HG02981 (cell line): ENCODE measurements around the gene CFAP46.

ENCODE experiments used
- ATAC-seq: cut with Tn5 transposase; IDR thresholded peaks from one replicate; pipeline ENCODE4 v1.9.1; 2021; ENCODE audit warnings: mild to moderate bottlenecking, moderate library complexity; ENCODE audit not compliant: unreplicated experiment

The CFAP46 gene

GRCh38 chr10:132980426-132981172 is 38.2 kb upstream of the CFAP46 start:
- no peak for ATAC-seq

DNA sequence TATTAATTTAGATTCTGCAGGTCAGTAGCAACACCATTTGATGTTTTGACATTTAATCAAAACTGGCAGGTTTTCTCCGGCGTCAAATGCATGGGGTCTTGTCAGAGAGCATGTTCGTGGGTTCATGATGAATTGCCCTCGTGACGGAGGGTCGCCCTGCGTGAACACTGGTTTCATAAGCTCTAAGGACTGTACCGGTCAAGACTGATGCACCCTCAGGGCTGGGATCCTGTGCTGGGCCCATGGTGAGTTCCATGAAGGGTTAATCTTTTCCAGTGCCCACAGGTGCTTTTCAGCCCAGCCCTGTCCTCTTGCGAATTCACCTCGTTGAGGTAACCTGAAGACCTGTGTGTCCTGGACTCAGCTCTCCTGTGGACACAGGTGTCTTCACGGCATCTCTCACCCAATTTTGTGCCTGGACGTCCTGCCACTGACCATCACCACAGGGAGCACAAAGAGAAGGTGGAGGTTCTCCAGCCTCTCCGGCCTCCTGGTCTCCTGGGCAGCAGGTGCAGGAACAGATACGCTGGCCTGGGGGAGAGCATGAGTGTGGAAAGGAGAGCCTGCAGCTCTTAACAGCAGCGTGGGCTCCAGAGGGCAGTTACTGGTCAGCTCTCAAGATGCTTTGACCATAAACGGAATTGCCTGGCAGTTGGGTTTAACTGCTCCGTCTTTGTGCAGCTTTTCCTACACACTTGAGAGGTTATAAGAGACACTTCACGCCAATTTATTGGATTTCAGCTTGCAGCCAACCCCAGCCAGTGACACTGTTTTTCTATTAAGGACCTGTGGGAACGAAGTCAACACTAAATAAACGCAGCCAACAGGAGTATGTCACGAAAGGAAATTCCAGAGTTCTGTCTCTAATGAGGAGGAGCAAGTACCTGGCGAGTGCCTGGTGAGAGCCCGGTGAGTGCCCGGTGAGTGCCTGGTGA is 37.4 kb upstream of the CFAP46 start:
- ATAC-seq, result no peak

DNA sequence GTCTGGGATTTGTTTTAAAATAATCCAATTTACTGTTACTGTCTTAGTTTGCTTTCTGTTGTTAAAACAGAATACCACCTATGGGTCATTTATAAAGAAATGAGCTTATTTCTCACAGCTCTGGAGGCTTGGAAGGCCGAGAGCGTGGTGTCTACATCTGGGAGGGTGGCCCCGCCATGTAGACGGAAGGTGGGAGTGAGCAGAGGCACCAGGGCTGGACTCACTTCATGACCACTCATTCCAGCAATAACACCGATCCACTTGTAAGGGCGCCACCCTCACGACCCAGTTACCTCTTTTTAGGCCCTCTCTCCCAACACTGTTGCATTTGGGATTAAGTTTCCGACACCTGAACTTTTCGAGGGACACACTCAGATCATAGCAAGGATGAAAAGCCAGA is 36.2 kb upstream of the CFAP46 start:
- ATAC-seq, result no peak

GRCh38 chr10:132977807-132978206 is 35.4 kb upstream of the CFAP46 start:
- no peak for ATAC-seq

GRCh38 chr10:132977076-132977475 is 34.7 kb upstream of the CFAP46 start:
- ATAC-seq, result no peak

- ATAC-seq, result no peak
Observed at GRCh38 chr10:132975831-132976682, 33.7 kb upstream of the CFAP46 start.

DNA sequence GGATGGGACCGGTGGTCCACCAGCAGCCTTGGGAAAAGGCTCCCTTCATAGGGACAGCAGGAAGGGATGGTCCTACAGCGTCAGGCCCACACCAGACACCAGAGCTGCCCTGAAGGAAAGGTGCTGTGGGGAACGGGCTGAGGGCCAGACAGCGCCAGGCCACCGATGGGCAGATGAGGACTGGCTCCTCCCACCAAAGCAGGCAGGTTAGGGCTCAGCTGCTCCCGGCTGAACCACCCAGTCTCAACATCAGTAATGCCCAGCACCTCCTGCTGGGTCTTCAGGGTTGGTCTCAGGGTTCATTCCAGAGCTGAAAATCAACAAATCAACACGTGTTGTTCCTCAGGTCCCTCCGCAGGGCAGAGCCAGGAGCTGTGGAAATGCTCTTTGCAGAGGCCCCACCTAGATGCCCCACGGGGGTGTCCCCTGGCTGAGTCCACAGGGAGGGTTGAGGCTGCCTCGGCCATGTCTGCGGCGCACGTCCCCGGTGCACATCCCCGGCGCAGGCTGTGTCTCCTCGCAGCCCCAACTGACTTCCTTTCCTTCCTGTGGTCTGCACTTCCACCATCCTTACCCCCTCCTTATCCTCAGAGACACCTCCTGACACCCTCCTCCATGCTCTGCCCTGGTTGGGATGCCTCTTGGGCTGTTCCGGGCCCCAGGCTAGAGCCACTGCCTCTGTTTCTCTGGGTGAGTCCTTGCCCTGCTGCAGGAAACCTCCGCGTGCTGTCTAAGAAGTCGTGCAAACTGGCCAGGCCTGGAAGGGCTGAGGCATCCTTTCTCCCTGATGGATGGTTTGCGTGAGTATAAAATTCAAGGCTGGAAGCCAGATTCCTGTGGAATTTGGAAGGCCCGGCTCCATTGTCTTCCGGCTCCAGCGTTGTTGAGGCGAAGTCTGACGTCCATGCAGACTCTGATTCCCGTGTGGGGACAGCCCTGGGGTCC is 32.8 kb upstream of the CFAP46 start:
- ATAC-seq, result no peak

DNA sequence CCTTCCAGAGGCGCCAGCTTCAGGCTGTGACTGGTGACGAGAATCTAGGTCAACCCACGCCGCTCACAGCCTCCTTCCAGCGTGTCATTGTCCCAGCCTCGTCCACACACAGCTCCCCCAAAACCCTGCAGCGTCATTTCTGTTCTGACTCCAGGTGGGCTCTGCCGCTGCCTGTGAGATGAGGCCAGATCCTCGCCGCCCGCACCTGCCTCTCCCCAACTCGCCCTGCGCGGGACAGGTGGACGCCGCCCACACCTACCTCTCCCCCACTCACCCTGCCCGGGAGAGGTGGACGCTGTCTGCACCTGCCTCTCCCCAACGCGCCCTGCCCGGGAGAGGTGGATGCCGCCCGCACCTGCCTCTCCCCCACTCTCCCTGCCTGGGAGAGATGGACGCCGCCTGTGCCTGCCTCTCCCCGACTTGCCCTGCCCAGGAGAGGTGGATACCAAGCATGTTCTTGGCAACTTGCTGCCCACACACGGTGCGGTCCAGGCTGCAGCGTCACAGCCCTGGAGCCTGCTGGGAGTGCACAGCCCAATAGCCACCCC is 32.0 kb upstream of the CFAP46 start:
- no peak for ATAC-seq

DNA sequence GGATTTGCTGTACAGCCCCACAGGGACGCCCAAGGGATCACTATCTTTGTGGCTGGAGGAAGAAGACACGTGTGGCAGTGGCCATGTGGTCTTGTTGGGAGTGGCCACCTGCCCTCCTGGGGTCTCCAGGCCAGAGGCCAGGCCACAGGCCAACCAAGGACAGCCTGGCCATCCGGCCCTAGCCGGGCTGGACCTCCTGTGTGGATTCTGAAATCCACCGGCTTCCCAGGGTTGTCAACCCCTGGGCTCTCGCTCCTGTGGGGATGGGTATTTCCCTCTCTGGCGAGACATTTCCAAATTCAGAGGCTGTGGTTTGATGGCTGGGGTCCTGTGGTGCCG is 31.5 kb upstream of the CFAP46 start:
- no peak for ATAC-seq

DNA sequence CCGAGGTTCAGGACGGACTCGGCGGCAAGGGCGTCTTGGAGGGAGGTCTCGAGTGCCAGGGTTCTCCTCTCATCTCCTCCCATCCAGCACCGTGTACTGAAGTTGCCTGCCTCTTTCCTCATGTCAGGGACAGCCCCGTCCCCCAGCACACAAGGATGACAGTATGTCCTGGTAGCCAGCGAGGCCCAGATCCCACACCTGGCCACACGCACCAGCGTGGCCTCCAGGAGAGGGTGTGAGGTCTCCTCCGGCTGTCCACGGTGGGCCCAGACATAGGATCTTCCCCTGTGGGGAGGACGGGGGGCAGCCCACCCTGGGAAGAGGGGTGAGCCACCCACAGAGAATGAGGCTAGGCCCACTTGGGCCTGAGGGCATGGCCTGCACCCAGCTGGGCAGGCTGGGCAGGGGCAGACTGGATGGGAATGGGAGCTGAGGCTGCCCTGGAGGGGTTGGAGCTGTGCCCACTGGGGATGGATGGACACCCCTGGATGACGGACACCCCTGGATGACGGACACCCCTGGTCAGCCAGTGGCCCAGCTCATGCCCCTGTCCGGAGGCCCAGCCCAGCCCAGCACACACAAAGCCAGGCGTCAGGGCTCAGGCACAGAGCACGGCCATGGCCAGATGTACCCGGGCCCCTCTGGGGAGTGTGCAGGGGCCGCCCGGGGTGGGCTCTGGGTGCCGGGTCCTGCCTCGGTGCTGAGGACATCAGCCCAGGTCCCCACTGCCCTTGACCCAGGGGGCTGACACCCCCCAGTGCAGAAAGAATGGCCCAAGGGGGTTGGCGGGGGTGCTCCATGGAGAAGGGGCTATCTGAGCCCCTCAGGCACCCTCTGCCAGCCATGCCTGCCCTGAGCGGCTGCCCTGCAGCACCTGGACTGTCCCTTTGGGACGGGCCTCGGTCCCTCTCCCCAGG is 30.9 kb upstream of the CFAP46 start:
- no peak for ATAC-seq

DNA sequence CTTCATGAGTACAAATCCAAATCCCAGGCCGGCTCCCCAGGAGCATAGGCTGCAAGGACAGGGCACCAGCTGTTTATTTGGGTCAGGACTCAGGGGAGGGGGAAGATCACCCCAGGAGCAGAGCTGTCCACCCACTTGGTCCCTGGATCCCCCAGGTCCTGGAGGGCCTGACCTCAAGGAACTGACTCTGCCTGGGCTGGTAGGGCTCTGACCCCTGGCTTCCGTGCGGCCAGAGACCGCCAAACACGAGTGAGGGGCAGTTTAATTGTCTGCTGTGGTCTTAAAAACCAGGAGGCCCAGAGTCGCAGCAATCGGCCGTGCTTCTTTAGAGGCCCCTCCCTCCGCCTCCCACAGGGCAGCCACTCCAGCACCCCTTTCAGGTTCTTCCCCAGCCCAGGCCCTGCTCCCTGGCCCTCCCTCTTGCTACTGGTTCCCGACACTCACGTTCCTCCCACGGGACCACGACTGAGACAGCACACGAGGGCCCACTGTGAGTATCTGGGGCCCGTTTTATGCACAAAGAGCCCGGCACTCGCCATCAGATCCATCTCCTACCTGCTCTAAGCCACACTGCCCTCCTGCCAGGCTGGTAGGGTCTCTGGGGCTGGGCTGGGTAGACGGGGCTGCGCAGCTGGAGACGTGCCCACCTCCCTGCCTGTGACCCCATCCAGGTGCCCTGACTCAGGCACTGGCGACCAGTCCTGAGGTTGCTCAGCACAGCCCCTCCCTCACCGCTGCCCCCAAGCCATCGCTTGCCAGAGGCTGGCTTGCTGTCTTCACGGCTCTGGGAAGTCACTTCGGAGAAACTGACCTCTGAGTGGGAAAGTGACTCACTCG is 30.0 kb upstream of the CFAP46 start:
- no peak for ATAC-seq

- no peak for ATAC-seq
Observed at GRCh38 chr10:132971448-132972148, 29.2 kb upstream of the CFAP46 start.

DNA sequence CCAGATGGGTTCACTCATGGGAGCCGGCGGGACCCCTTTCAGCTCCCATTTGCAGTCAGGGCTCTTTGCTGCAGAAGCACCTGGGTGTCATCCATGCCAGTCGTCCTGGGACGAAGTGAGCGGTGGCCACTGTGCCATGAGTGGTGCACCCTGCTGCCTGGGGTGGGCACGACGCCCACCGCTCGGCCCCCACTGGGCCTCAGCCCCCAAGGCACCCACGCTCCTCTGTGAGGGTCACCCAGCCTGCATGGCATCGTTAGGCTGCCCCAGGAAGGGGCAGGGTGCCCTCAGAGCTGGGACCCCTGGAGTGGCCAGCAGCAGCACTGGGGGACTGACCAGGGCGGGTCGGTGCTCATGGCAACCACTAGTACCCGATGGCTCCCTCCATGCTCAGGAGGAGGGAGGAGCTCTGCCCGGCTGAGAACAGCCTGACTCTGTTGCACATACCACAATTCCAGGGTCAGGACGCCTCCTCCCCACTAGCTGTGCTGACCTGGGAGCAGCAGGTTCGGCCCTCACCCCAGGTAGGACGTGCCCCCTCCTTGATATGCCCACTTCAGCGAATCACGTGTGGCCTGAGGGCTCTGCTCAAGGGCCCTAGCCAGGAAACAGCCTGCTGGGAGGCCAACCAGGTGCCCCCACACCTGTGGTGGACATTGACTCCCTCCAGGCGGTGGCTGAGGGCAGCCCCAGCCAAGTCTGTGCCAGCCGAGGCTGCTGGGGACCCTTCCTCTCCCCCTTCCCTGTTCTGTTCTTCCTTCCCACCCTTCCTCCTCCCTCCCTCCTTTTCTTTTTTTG is 28.5 kb upstream of the CFAP46 start:
- ATAC-seq, result no peak

GRCh38 chr10:132967540-132967939 is 25.2 kb upstream of the CFAP46 start:
- no peak for ATAC-seq

GRCh38 chr10:132965411-132966057 is 23.2 kb upstream of the CFAP46 start:
- no peak for ATAC-seq
